ENCODE measurements around the gene MGAT5B.

DNA sequence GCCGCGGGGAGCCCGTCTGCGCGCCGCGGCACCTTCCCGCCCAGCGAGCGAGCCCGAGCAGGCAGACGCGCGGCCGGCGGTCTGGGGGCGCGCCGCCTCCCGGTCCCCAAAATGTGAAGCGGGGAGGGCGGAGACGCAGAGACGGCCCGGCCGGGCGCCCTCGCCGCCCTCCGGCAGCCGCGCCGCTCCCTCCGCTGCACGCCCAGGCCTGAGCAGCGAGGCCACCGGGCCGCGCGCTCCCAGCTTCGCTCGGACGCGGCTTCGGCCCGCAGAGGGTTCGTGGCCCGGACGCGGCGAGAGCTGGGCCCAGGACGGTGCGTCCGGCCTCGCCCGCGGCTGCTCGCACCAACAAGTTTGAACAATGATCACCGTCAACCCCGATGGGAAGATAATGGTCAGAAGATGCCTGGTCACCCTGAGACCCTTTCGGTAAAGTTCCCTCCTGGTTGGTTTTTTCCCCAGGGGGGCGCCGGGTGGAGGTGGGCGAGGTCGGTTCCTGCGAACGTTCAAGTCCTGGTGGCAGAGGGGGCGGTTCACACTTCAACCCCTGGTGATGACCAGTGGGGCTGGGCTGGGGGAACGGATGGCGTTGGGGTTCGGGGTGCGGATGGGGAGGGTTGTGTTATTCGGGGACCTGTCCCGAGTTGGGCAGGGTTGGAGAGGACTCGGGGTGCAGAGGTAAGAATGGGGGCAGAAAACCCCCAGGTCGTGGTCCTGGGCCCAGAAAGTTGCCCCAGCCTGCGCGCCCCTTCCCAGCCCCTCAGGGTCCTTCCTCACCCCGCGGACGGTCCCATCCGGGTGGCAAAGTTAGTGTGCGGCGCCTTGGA is 678 bp downstream of the MGAT5B start:
- TF ChIP-seq, protein P1, sequence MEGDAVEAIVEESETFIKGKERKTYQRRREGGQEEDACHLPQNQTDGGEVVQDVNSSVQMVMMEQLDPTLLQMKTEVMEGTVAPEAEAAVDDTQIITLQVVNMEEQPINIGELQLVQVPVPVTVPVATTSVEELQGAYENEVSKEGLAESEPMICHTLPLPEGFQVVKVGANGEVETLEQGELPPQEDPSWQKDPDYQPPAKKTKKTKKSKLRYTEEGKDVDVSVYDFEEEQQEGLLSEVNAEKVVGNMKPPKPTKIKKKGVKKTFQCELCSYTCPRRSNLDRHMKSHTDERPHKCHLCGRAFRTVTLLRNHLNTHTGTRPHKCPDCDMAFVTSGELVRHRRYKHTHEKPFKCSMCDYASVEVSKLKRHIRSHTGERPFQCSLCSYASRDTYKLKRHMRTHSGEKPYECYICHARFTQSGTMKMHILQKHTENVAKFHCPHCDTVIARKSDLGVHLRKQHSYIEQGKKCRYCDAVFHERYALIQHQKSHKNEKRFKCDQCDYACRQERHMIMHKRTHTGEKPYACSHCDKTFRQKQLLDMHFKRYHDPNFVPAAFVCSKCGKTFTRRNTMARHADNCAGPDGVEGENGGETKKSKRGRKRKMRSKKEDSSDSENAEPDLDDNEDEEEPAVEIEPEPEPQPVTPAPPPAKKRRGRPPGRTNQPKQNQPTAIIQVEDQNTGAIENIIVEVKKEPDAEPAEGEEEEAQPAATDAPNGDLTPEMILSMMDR (IDR thresholded peaks at IDR 0.05; ENCODE audit: insufficient read depth, low read depth, low read length), result no peak
- TF ChIP-seq EZH2 (IDR thresholded peaks at IDR 0.05; ENCODE audit: insufficient read depth, low read length), result peak; percentile 26

All from astrocyte (in vitro differentiated cells and primary cell).